AG09319 (cell line): Measurements from ENCODE around the gene SCLY.
"Not testable (repeated sequence)": the region's sequence is repeated elsewhere in the genome, so short reads cannot be mapped to it uniquely, and the experiment has no call there.

ENCODE experiments used
- DNase-seq: peaks from one replicate; pipeline ENCODE4 v3.0.0-alpha.2; 2010; ENCODE audit warnings: low read depth; ENCODE audit errors: extremely low read depth
- TF ChIP-seq, protein P1 (sequence below): IDR thresholded peaks from 2 replicates; pipeline ENCODE4 v1.5.1; 2011; ENCODE audit warnings: low read depth, mild to moderate bottlenecking, inconsistent platforms, low read length, moderate library complexity

The SCLY gene

DNA sequence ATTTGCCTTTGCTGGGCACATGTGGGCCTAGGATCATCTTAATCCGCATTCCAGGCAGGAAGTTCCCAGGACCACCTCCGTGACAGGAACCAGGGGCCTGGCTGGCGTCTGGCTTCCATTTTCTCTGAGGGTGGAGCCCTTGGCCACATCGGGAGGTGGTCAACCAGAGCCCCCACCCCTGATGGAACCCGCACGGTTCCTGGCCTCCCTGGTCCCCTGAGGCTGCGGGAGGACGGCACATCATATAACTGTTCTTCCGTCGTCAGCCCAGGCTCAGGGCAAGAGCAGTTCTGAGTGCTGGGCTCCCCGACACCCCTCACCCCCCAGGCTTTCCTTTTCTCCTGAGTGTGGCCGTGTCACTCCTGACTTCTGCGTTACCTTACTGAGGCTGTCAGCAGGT is 52.8 kb downstream of the SCLY start:
- TF ChIP-seq, protein P1, sequence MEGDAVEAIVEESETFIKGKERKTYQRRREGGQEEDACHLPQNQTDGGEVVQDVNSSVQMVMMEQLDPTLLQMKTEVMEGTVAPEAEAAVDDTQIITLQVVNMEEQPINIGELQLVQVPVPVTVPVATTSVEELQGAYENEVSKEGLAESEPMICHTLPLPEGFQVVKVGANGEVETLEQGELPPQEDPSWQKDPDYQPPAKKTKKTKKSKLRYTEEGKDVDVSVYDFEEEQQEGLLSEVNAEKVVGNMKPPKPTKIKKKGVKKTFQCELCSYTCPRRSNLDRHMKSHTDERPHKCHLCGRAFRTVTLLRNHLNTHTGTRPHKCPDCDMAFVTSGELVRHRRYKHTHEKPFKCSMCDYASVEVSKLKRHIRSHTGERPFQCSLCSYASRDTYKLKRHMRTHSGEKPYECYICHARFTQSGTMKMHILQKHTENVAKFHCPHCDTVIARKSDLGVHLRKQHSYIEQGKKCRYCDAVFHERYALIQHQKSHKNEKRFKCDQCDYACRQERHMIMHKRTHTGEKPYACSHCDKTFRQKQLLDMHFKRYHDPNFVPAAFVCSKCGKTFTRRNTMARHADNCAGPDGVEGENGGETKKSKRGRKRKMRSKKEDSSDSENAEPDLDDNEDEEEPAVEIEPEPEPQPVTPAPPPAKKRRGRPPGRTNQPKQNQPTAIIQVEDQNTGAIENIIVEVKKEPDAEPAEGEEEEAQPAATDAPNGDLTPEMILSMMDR, result no peak
- DNase-seq, result no peak

DNA sequence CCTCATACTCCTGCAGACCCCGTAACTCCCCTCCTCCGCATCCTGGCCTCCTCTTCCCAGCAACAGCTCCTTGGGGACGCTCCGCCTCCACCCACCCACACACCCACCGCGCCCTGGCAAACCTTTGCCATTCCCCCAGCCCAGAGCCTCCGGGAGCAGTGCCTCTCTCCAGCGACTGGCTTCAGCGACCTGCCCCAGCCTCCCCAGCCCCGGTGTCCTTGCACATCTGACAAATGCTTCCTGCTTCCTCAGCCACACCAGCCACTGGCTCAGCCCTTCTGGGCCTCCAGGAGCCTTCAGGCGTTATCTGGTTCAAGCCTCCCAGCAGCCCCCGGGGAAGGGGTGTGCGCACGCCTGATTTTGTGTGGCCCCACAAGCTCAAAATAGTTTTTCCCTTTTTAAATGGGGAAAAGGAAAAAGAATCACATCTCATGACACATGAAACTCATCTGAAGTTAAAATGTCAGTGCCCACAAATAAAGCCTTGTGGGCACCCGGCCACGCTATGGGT is 53.6 kb downstream of the SCLY start:
- TF ChIP-seq, protein P1, result no peak
- DNase-seq, result no peak

DNA sequence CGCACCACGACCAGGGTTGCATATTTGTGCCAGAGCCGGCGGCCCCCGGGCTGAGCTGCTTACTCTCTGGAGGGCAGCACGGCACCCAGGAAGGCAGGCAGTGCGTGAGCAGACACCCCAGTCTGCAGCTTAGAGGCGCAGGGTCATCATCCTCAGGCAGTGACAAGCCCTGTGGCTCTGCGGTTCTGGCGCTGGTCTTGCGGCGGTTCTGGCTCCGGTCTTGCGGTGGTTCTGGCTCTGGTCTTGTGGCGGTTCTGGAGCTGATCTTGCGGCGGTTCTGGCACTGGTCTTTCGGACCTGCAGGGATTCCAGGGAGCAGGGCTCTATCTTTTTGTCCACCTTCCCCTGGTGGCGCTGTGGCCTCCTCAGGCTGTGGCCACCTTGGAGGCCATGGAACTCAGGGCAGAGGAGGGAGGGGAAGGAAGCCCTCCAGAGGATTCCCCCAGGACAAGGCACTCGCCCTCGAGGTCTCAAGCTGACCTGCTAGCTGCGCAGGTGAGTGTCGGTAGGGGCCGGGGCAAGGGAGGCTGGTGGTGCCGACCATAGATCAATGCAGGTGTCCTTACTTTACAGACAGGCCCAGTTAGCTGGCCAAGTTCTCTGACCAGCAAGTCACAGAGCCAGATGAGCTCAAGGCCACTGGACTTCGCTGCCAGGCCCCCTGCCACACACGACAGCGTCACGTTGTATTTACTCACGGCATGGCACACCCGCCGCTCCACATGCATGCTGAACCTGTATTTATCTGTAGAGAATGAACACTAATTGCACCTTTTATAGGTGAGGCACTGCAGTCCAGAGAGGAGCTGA is 54.3 kb downstream of the SCLY start:
- DNase-seq, result no peak
- TF ChIP-seq, protein P1, result no peak

DNA sequence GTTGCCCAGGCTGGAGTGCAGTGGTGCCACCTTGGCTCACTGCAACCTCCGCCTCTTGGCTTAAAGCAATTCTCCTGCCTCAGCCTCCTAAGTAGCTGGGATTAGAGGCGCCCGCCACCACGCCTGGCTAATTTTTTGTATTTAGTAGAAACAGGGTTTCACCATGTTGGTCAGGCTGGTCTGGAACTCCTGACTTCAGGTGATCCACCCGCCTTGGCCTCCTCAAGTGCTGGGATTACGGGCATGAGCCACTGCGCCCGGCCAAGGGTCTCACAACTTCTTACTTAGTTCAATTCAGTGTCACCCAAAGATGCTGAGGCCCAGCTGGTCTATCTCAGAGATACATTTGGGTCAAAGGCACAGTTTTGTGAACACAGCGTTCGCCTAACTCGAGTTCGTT is 54.9 kb downstream of the SCLY start:
- not testable (repeated sequence) for DNase-seq

DNA sequence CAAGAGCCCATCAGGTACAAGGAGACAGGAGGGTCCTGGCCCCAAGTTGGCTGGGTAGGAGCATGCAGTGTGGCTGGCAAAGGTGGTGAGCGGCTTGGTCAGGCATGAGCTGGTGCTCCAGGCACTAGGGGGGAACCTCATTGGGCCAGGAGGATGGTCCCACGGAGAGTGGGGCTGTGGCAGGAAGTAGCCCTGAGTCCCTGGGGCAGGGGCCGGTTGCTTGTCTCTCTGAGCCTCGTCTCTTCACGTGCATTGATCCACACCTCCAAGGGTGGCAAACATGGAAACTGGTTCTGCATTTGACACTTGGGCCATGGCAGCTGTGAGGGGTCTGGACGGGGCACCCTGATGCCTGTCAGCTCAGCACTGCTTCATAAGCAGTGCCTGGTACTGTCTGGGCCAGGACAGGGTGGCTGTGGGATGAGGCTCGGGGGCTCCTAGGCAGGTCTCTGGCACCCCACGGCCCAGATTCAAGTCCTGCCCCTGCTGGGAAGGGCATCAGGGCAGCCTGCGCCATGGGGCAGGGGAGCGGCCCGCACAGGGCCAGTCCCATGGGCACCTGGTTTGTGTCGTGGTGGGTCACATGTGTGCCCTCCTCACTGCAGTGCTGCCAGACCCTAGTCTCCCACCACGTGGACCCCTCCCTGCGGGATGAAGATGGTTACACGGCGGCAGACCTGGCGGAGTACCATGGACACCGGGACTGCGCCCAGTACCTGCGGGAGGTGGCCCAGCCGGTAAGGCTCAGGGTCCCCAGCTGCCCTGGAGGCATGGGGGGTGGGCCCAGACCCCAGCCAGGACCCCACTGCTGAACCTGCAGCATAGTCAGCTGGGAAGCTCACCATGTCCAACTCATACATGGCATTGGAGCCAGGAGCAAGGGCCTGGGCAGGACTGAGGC is 55.7 kb downstream of the SCLY start:
- no peak for DNase-seq
- TF ChIP-seq, protein P1, result no peak

DNA sequence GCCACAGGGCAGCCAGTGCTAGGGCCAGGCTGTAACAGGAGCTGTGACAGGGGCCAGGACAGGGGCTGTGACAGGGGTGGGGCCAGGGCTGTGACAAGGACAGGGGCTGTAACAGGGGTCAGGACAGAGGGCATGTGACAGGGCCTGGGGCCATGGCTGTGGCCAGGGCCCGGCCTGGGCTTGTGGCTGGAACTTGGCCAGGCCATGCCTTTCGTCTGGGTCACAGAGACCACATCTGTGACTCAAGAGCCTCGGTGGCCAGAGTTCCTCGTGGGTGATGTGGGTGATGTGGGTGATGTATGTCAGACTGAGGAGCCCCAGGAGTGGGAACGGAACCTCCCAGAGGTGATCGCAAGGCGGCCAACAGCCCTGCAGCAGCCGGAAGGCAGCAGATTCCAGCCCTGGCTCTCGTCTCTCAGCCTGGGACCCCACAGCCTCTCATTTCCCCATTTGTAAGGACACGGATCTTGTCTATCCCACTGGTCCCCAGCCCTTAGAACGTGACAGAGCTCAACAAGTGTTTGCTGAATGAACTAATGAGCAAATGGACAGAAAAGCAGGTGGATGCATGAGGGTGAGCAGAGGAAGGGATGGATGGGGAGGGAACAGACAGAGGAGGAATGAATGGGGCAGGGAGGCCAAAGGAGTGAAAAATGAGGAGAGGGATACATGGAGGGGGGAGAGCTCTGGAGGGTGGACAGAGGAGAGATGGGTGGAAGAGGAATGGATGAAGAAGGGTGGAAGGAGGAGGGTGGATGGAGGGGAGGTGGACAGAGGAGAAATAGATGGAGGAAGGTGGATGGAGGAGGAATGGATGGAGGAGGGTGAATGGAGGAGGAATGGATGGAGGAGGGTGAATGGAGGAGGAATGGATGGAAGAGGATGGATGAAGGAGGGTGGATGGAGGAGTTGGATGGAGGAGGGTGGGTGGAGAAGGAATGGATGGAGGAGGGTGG is 56.7 kb downstream of the SCLY start:
- TF ChIP-seq, protein P1, result no peak
- no peak for DNase-seq

DNA sequence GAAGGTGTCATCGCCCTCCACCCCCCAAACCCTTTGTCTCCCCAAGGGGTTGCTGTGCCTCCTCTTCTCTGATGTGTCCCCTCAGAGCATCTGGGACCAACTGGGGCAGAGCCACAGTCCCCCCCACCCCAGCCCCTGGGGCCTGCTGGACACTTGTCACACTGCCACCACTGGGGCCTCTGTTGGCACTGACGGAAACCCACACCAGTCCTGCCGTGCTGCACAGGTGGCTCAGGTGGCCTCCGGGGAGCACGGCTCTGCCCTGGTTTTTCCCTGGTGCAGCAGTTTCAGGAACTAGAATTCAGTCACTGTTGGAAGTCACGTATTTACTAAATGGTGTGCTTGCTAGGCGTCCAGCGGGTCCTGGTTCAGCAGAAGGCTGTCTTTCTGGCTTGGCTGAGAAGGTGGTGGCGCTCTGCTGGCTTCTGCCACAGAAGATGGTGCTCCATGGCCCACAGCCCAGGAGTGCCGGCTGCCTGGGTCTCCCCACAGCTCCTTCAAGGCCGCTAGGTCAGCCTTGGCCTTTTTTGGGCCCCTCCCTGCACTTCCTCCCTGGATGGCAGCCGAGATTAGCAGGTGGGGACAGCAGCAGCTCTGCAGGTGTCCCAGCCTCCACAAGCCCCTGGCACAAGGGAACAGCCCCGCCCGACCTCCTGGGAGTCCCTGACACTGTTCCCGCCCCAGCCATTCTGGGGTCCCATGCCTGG is 59.1 kb downstream of the SCLY start:
- TF ChIP-seq, protein P1, result no peak
- DNase-seq, result no peak
